Measurements from ENCODE around the gene UBASH3B. TPM values are rescaled to one million over a fixed set of nuclear protein-coding genes. Genes with fewer than 3 reads are reported as not detected.

UBASH3B gene
- total and polyA plus RNA-seq, 2 of the 13 experiments (the other 11 are each of a cell fraction or from before 2014, with no cell fraction given), result 4.4 to 7.6 TPM

GRCh38 chr11:122811721-122812120, 156.2 kb downstream of the UBASH3B start:
- Histone ChIP-seq H3K27me3 (ENCODE audit: control insufficient read depth in 1 of 2, insufficient read depth in 2 of 2, low read length in 2 of 2) (no peaks in the 10 kb centered on the region), H4K20me1 (ENCODE audit: insufficient read depth, low read length) (no peaks in the 10 kb centered on the region), H3K36me3 (replicated peaks in 1 of 2; ENCODE audit: control insufficient read depth in 1 of 2, insufficient read depth in 2 of 2, low read length in 2 of 2) (no peaks in the 10 kb centered on the region; a peak in 1 of 5 replicates), H3K9ac (ENCODE audit: insufficient read depth, low read depth, low read length) (no peak overlapping the region), H3K9me3 (ENCODE audit: low read length) (no peaks in the 10 kb centered on the region), H3K4me3 (replicated peaks in 1 of 3; ENCODE audit: insufficient read depth in 1 of 3, low read depth in 2 of 3, low read length in 3 of 3) (no peak overlapping the region), H3K27ac (ENCODE audit: extremely low read length, insufficient read depth, low read length) (no peak overlapping the region), H3K4me2 (ENCODE audit: low read depth, low read length) (no peak overlapping the region), H2AFZ (ENCODE audit: low read length) (no peak overlapping the region), H3K79me2 (ENCODE audit: insufficient read depth, low read length) (no peaks in the 10 kb centered on the region), H3K4me1 (ENCODE audit: insufficient read depth, low read length) (no peaks in the 10 kb centered on the region)
- CTCF ChIA-PET (ENCODE audit: low intra/inter-chr PET ratio, low total read pairs), result no interaction called here
- WGBS (ENCODE audit: low lambda C conversion rate), result 90% methylated on average over 2 of the region's 2 CpGs
- no peak for FAIRE-seq
- BruUV-seq (replicated peaks), result no TSS peak
- intact Hi-C loops (cut with micrococcal nuclease; ENCODE audit: unreplicated experiment) (no loop called here), in situ Hi-C loops (cut with HindIII; ENCODE audit: extremely low pct_ligation_motif_present, low pct_unique_long_range_greater_than_20kb) (loop anchor here (5.0 kb wide), 1 partner anchor 41 kb away; no protein-coding TSS in a partner anchor)
- POLR2A ChIA-PET, result no interaction called here
- no peak for ATAC-seq
- no peak for DNase-seq (ENCODE audit: low spot score)
- no peak for TF ChIP-seq ZNF775 (CRISPR knock-in tag; IDR thresholded peaks at IDR 0.05; ENCODE audit: borderline replicate concordance)
- no peak for TF ChIP-seq HIVEP1 (CRISPR knock-in tag; IDR thresholded peaks at IDR 0.05)
- TF ChIP-seq, protein P1, sequence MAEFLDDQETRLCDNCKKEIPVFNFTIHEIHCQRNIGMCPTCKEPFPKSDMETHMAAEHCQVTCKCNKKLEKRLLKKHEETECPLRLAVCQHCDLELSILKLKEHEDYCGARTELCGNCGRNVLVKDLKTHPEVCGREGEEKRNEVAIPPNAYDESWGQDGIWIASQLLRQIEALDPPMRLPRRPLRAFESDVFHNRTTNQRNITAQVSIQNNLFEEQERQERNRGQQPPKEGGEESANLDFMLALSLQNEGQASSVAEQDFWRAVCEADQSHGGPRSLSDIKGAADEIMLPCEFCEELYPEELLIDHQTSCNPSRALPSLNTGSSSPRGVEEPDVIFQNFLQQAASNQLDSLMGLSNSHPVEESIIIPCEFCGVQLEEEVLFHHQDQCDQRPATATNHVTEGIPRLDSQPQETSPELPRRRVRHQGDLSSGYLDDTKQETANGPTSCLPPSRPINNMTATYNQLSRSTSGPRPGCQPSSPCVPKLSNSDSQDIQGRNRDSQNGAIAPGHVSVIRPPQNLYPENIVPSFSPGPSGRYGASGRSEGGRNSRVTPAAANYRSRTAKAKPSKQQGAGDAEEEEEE (CRISPR knock-in tag; IDR thresholded peaks at IDR 0.05; ENCODE audit: borderline replicate concordance), result no peak
- TF ChIP-seq, protein P2, sequence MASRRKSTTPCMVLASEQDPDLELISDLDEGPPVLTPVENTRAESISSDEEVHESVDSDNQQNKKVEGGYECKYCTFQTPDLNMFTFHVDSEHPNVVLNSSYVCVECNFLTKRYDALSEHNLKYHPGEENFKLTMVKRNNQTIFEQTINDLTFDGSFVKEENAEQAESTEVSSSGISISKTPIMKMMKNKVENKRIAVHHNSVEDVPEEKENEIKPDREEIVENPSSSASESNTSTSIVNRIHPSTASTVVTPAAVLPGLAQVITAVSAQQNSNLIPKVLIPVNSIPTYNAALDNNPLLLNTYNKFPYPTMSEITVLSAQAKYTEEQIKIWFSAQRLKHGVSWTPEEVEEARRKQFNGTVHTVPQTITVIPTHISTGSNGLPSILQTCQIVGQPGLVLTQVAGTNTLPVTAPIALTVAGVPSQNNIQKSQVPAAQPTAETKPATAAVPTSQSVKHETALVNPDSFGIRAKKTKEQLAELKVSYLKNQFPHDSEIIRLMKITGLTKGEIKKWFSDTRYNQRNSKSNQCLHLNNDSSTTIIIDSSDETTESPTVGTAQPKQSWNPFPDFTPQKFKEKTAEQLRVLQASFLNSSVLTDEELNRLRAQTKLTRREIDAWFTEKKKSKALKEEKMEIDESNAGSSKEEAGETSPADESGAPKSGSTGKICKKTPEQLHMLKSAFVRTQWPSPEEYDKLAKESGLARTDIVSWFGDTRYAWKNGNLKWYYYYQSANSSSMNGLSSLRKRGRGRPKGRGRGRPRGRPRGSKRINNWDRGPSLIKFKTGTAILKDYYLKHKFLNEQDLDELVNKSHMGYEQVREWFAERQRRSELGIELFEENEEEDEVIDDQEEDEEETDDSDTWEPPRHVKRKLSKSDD (CRISPR knock-in tag; IDR thresholded peaks at IDR 0.05; ENCODE audit: low read depth), result no peak
- no peak for TF ChIP-seq ZNF383 (CRISPR knock-in tag; IDR thresholded peaks at IDR 0.05; ENCODE audit: borderline replicate concordance)
- no peak for TF ChIP-seq SKI (IDR thresholded peaks at IDR 0.05; ENCODE audit: partially characterized antibody)
- no peak for TF ChIP-seq SNAI1 (CRISPR knock-in tag; IDR thresholded peaks at IDR 0.05; ENCODE audit: borderline replicate concordance)
- TF ChIP-seq MAX (IDR thresholded peaks at IDR 0.05), result no peak
- no peak for TF ChIP-seq MLX (CRISPR knock-in tag; IDR thresholded peaks at IDR 0.05)
- no peak for TF ChIP-seq ZSCAN20 (CRISPR knock-in tag; IDR thresholded peaks at IDR 0.05; ENCODE audit: borderline replicate concordance)
- TF ChIP-seq ZNF414 (CRISPR knock-in tag; IDR thresholded peaks at IDR 0.05), result no peak
- TF ChIP-seq, protein P3, sequence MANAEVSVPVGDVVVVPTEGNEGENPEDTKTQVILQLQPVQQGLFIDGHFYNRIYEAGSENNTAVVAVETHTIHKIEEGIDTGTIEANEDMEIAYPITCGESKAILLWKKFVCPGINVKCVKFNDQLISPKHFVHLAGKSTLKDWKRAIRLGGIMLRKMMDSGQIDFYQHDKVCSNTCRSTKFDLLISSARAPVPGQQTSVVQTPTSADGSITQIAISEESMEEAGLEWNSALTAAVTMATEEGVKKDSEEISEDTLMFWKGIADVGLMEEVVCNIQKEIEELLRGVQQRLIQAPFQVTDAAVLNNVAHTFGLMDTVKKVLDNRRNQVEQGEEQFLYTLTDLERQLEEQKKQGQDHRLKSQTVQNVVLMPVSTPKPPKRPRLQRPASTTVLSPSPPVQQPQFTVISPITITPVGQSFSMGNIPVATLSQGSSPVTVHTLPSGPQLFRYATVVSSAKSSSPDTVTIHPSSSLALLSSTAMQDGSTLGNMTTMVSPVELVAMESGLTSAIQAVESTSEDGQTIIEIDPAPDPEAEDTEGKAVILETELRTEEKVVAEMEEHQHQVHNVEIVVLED (CRISPR knock-in tag; IDR thresholded peaks at IDR 0.05; ENCODE audit: borderline replicate concordance), result no peak
- TF ChIP-seq STAT6 (CRISPR knock-in tag; IDR thresholded peaks at IDR 0.05; ENCODE audit: borderline replicate concordance), result no peak
- no peak for TF ChIP-seq MIER3 (CRISPR knock-in tag; IDR thresholded peaks at IDR 0.05; ENCODE audit: borderline replicate concordance)

Data from HepG2 (cell line).